IPS-NIHi7 (cell line): Measurements from ENCODE around the gene BRMS1.
"Not testable (repeated sequence)": the region's sequence is repeated elsewhere in the genome, so short reads cannot be mapped to it uniquely, and the experiment has no call there.

ENCODE experiments used
- DNase-seq: peaks from one replicate; pipeline ENCODE4 v3.0.0; 2012; ENCODE audit warnings: mixed read lengths; ENCODE audit errors: extremely low spot score

The BRMS1 gene

DNA sequence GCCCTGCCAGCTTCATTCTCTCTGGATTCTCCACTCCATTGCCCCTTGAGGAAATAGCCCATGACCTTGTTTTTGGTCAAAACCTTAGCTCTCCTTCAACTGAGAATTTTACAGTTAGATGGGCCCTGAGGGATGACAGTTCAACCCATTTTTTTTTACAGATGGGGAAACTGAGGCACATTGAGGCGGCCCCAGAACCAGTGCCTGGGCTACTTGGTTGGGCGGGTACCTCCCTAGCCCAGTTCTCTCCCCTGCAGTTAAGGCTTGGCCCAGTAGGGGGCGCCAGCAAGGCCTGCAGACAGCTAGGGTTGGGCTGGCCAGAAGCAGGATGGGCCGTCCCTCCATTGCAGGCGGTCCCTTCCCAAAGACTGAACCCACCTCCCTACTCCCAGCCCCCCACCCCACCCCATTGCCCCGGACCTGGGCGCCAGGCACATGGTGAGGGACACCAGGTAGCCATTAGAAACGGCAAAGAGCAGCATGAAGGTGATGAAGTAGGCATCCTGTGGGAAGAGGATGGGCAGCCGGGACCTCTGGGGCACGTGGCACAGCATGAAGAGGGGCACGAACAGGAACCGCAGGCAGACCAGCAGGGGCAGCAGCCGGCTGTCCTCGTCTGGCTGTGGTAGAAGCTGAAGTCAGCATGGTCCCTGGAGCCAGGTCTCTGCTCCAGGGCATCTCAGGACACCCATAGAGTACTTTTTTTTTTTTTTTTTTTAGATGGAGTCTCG lies 19.1 kb upstream of the BRMS1 start:
- DNase-seq, result peak; percentile 93

DNA sequence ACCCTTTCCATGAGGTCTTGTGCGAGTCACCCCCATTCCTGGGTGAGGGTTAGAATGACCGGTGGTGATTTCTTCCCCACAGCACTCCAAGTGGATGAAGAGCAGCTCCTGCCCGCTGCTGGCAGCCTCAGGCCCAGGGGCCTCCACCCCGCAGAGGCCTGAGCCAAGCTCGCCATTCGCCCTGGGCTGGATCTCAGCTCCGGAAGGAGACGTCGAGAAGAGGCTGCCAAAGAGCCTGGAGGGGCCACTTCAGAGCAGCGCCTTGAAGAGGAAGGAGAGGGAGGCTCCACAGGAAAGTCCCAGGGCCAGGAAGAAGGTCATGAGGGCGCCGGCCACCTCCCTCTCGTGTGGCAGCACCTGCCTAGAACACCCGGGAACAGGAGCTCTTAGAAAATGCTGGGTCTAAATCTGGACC lies 18.3 kb upstream of the BRMS1 start:
- DNase-seq, result peak; percentile 5

DNA sequence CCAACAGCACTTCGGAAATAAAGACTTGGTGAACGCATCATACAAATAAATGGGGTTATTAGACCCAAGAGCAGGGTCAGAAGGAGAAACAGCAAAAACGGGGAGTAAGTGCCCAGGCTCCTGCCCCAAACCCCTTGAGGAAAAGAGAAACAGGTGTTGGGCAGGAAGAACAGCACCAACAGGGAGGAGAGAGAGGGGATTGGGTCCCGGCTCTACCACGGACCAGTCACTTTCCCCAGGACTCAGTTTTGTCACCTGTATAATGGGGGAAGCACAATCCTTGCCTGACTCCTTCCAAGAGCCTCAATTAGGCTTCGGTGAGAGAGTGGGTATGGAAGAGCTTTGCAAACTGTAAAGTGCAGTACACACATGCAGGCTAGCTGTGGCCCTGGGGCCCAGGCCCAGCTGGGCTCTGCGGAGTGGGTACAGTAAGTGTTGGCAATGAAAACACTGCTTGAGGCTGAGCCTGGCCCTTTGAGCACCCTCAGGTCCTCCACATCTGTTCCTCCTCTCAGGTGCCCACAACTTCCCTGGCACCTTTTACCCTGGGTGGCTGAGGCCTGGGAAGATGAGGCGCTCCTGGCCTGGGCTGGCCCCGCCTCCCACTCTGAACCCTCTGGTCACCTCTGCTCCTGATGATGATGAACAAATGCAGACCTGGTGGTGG lies 17.7 kb upstream of the BRMS1 start:
- peak; percentile 4 for DNase-seq

DNA sequence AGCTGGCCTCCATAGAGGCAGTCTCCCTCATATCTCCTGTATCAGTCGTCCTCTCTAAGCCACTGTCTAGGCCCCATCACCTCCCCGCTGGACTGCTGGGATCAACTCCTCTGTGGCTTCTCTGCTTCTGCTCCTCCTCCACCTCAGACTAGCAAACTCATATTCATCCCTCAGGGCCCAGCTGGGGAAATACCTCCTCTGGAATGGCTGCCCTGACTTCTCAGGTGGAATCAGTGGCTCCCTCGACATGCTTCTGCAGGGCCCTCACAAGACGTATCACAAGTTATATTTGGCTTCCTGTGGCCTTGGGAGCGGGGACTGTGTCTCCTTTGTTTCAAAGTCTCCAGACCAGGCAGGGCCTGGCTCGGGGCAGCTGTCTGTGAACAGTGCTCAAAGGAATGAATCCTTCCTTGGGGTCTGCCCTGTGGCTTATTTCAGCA lies 16.6 kb upstream of the BRMS1 start:
- peak; percentile 11 for DNase-seq

DNA sequence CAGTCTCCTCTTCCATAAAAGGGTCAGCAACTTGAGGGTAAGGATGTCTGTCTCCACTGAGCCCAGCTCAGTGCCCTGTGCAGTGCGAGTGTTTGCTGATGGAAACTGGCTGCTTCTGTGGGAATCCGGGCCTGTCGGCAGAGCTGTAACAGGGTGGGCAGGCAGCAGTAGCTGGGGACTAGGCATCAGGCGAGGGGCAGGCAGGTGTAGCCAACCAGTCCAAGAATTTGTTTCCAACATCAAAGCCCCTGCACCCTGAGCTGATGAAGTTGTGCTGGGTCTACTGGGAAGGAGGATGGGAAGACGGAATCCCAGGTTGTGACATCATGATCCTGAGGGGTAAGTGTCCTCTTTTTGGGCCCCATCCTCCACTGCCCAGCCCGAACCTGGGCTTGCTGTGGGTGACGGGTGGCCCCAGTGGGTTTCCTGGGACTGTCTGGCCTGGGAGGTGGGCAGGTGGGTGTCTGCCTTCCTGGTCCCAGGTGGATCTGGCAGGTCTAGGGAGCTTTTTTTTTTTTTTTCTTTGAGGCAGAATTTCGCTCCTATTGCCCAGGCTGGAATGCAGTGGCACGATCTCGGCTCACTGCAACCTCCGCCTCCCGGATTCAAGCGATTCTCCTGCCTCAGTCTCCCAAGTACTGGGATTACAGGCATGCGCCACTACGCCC lies 15.6 kb upstream of the BRMS1 start:
- no peak for DNase-seq

DNA sequence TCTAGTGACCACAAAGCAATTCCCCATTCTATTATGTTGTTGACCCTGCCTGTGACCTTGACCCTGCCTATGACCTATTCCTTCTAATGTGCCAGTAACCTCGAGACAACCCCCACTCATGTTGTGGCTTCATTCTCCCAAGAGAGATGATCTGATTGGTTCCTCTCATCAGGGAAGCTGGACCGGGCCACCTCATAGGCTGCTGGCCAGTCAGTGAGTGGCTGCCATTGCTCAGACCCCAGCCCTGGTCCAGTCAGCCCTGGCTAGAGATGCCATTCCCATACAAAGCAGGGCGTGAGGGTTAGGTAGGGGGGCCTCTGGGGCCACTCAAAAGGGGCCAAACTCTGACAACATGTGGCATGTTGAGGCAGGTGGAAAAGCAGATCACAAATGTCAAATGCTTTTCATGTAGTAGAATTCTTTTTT lies 14.8 kb upstream of the BRMS1 start:
- DNase-seq, result peak; percentile 58

DNA sequence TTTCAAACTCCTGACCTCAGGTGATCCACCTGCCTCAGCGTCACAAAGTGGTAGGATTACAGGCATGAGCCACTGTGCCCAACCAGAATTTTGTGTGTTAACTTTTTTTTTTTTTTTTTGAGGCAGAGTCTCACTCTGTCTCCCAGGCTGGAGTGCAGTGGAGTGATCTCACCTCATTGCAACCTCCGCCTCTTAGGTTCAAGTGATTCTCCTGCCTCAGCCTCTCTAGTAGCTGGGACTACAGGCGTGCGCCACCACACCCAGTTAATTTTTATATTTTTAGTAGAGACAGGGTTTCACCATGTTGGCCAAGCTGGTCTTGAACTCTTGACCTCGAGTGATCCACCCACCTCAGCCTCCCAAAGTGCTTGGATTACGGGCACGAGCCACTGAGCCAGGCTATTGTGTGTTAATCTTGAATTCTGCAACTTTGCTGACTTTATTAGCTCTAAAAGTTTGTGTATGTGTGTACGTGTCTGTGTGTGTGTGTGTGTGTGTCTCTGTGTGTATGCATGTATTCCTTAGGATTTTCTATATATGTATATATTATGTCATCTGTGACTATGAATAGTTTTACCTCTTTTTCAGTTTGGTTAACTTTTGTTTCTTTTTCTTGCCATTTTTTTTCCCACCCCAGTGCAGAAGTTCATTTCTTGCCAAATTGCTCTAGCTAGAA lies 5.8 kb upstream of the BRMS1 start:
- DNase-seq, result not testable (repeated sequence)

DNA sequence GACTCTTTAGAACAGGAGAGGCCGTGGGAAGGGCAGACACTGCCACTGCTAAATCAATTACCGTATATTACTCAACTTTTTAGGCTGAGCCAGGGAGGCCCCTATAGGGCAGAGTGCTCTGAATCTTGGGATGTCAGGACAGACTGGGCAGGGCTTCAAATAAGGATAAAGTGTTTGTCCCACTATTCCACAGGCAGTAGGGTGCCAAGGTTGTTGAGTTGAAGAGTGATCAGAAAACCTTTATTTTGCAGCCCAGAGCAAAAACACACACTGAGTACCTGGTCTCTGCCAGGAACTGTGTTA lies 4.1 kb upstream of the BRMS1 start:
- no peak for DNase-seq

DNA sequence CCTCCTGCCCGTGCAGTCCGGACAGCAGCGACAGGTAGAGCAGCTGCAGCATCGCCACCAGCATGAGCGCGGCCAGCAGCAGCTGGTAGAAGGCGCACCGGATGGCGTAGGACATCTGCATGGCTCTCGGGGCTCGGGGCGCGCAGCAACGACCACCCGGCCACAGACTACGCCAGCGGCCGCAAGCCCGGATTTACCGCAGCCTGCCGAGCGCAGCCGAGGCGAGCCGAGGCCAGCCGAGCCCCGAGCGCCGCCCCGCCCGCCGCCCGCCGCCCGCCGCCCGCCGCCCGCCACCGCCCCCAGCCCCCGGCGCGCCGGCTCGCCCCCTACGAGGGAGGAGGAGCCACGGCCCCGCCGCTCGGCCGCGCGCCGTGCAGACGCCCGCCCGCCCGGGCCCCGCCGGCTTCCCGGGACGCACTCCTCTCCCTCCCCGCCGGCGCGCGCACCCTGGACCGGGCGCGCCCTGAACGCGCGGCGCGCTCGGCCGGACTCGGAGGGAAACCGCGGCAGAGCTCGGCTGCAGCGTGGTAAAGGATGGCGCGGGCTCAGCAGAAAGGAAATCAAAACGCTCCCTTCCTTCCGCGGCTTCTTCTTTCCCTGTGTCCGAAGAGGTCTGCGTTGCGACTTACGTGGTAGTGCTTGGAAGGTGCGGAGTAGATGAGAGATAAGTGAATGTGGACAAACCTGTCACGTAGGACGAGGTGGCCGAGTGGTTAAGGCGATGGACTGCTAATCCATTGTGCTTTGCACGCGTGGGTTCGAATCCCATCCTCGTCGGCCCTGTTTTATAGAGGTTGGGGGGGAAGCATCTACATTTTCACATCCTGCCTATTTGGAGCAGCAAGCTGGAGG lies 2.7 kb upstream of the BRMS1 start, which contains the start of gene B4GAT1:
TSS of gene B4GAT1 (minus strand) at position 205 of the 852 bp plus-strand sequence. CDS start at position 121, 84 bp downstream.
- peak; percentile 80 for DNase-seq

DNA sequence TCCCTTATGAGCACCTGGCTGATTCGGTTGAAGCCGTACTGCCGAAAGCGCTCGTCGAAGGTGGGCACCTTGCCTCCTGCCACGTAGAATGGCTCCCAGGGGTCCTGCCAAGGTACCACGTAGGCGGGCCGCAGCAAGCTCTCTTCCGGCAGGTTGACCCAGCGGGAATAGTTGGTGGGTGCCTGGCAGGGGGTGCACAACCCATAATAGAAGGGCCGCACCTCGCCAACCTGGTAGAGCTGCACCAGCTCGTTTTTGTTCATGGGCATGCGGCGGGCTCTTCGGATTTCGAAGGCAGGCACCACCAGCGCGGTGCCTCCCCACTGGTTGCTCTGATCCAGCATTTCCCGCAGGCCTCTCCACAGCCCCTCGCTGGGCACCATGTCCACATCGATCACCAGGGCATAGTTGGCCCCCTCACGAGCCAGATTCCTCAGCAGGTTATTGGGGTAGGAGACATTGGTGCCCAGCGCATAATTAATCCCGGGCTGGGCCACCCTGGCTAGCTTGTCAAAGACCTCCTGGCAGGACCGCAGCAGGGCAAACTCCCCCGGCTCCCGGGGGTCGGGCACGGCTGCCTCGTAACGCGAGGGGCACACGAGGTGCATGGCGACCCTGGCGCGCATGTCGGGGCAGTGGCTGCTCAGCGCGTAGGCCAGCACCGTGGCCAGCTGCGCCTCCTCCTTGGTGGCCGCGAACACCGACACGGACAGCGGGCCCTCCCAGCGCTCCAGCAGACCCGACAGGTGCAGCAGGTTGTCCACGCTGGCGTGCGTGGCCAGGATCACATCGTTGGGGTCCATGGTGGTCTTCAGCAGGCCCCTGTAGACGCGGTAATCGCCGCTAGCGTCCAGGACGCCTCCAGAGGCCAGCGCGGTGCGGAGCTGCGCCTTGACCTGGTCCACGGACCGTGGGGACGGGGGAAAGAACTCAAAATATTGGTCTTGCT lies 1.8 kb upstream of the BRMS1 start:
- no peak for DNase-seq

DNA sequence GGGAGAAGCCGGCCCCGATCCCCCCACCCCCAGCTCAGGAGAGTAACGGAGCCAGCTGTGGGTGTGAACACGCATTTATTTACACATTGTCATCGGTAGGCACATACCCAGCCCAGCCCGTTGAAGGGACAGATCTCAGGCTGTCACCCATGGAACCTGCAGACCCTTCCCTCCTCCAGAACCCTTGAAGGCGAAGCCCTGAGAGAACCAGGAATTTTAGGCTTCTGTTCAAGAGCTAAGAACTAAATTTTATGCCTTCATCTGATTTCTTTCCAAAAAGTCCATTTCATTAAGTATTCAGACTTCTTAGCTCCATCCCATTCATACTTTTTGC lies 379 bp upstream of the BRMS1 start:
- no peak for DNase-seq

DNA sequence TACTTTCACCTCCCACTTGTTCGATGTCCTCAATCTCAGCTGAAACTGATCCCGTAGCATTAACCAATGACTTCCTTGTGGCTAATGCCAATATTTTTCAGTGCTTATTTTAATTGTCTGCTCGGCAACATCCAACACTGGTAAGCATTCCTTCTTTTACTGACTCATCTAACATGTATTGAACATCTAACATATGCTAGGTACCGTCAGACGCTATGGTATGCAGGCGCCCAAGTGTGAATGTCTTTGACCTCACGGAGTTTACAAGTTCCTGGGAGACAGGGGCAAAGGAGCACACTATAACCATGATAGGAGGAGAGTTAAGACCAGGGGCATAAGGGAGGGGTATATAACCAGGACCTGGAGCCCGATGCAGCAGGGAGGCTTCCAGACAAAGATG lies 1.7 kb downstream of the BRMS1 start:
- DNase-seq, result no peak

DNA sequence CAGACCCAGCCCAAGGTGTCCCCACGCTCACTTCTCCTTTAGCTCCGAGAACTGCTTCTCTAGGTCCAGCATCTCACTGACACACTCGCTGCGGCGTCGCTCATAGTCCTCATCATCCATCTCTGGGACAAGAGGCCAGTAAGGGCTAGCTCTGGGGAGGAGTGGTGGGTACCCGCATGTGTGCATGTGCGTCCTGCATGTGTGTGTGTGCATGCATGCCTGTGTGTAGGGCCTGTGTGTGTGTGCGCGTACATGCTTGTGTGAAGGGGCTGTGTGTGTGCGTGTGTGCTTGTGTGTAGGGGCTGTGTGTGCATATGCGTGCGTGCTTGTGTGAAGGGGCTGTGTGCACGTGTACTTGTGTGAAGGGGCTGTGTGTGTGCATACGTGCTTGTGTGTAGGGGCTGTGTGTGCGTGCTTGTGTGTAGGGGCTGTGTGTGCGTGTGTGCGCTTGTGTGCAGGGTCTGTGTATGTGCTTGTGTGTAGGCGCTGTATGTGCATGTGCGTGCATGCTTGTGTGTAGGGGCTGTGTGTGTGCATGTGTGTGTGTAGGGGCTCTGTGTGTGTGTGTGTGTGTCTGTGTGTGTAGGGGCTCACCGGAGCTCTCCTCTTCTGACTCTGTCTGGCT lies 3.3 kb downstream of the BRMS1 start:
- no peak for DNase-seq

DNA sequence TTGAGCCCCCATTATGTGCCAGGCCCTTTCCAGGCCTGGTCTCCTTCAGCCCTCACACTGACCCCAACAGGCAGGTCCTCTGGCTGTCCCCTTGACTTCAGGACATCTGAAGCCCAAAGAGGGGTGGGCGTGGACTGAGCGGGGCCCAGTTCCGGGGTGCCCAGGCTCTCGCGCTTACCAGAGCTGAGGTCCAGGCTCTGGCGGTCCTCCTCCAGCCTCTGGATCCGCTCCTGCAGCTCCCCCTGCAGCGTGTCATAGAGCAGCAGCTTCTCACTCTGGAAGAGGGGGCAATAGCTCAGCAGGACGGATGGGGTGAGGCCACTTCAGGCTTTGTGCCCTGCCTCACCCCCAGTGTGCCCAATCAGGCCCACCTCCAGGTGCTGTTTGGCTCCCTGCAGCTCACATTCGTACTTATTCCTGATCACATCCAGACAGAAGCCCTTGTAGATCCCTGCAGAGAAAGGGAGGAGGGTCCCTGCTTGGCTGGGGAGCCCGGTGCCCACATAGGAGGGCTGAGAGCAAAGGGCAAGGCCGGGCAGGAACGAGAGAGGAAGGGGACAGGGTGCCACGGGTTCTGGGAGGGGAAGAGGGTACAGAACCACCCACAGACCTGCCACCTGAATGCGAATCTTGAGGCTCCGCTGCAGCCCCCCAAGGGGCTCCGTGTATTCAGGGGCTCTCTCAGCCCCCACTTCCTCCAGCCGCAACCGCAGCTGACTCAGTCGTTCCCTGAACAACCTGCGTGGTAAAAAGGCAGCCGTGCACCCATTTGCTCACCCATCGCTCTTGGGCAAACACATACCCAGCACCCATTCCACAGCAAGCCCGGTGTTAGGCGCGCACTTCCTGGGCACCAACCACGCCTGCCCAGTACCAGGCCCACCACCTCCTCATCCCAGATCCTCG lies 4.1 kb downstream of the BRMS1 start:
- no peak for DNase-seq

DNA sequence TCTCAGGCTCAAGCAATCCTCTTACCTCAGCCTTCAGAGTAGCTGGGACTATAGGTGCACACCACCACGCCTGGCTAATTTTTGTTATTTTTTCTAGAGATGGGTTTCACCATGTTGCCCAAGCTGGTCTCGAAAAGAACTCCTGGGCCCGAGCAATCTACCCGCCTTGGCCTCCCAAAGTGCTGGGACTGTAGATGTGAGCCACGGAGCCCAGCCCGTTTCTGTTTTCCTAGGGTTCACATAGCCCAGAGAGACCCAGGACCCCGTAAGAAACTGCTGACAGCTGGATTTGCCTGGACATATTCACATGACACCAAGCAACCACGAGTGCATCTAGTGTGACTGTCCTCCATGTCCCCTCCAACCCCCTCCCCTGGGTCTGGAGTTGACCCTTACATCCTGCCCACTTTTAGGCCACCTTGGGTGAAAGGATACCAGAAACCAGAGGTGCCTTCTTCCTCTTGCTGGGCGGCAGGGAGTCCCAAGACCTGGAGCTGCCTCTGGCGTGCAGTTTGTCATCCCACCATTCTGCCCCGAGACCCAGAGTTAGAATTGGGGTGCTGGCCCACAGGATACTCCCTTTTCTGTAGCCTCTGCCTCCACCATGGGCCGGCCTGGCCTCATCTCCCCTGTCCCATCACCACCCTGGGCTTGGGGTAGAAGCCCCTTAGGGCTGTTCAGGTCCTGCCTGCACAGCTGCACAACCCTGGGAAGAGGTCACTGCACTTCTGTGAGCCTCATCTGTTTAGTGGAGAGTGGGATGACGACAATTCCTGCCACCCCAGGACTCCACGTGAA lies 5.0 kb downstream of the BRMS1 start:
- DNase-seq, result no peak

DNA sequence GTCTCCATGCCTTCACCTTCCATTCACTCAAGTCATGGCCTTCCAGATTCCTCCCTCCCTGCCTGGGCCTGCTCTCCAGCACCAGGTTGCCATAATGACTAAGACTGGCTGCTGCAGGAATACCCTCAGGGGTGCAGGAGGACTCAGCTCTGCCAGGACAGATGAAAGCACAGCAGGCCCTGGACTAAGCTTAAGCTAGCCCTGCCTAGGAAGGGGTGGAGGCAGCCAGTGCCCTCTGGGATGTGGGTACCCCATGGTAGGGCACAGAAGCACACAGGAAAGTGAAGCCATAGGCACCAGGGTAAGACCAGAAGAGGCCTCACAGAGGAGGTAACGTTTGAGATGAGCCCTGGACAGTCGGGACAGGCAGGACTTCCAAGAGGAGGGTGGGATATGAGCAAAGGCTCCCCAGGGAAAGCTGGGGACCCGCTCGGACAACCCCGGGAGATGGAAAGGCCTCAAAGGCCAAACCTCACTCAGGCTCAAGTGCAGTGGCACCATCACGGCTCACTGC lies 5.7 kb downstream of the BRMS1 start:
- DNase-seq, result no peak

DNA sequence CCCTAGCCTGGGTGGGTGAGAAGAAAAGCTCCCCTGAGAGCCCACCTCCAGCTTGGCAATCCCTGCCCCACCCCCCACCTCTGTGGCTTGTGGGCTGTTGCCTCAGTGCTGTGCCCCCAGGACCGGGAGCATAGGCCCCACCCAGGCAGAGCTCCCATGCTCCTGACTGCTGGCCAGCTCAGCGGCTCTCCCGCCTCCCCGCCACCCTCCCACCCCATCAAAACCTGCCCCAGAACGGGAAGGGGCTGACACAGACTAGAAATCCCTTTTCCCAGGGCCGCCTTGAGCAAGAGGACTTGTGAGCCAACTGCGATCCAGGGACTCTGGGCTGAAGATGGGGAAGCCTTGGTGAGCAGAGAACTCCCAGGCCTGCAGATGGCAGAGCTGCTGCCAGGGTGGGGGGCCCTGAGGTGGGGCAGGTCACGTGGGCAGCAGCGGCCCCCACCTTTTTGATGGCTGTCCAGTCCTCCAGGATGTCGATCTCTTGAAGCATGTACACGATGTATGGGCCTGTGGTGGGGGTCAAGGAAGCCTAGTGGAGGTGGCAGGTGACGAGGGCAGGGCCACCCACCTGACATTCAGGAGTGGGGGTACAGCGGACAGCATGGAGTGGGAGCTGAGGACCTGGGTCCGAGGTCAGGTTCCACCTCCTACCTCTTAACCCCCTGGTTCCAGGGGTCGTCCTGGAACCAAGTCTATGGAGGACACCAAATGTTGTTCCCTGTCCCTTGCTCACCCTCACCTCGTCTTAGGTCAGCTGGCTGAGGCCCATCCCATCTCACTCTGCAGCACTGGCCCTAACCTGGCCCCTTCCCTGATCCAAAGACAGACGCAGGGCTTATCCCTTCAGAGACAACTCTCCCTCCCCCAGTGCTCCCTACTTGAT lies 6.4 kb downstream of the BRMS1 start:
- no peak for DNase-seq
